Retinal pigment epithelial cell (primary cell): ENCODE results near the gene MYCBPAP.

Experiments
- DNase-seq: peaks from one replicate; pipeline ENCODE4 v3.0.0-alpha.2; 2010; ENCODE audit warnings: low read depth
- H3K4me3 ChIP-seq: 2 replicates; pipeline ENCODE4 v1.5.1; 2011; ENCODE audit warnings: mild to moderate bottlenecking, low read length, control low read depth, moderate library complexity
- TF ChIP-seq, protein P1 (sequence below): conservative IDR thresholded peaks from 2 replicates; pipeline ENCODE4 v1.5.1; 2011; ENCODE audit warnings: low read depth, low read length, control low read depth, inconsistent platforms

Gene MYCBPAP

DNA sequence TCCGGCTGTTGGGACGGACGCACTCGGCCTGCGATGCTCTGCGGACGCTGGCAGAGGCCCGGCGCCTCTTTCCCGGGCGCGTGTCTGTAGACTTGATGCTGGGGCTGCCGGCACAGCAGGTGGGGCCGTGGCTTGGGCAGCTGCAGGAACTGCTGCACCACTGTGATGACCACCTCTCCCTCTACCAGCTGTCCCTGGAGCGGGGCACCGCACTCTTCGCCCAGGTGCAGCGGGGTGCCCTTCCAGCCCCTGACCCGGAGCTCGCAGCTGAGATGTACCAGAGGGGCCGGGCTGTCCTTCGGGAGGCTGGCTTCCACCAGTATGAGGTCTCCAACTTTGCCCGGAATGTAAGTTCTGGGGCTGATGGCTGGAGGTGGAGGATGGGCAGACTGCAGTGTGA lies 26.1 kb upstream of the MYCBPAP start:
- TF ChIP-seq, protein P1, sequence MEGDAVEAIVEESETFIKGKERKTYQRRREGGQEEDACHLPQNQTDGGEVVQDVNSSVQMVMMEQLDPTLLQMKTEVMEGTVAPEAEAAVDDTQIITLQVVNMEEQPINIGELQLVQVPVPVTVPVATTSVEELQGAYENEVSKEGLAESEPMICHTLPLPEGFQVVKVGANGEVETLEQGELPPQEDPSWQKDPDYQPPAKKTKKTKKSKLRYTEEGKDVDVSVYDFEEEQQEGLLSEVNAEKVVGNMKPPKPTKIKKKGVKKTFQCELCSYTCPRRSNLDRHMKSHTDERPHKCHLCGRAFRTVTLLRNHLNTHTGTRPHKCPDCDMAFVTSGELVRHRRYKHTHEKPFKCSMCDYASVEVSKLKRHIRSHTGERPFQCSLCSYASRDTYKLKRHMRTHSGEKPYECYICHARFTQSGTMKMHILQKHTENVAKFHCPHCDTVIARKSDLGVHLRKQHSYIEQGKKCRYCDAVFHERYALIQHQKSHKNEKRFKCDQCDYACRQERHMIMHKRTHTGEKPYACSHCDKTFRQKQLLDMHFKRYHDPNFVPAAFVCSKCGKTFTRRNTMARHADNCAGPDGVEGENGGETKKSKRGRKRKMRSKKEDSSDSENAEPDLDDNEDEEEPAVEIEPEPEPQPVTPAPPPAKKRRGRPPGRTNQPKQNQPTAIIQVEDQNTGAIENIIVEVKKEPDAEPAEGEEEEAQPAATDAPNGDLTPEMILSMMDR, result no peak
- no peak for DNase-seq

DNA sequence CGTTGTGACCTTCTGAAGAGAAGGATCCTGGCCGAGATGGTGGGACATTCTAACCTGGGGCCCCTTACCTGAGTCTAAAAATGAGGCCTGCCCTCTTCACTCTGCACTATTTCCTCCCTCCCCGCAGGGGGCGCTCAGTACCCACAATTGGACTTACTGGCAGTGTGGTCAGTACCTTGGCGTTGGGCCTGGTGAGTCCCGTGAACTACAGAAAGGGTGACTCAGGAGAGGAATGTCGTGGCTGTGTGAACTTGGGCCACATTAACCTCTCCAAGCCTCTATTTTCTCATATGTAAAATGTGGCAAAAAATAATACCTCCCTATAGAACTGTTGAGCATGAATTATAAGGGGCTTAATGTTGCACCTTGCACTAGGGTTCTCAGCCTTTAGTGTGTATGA lies 25.7 kb upstream of the MYCBPAP start:
- peak; percentile 92 for DNase-seq
- no peak overlapping the region for H3K4me3 ChIP-seq
- TF ChIP-seq, protein P1, result peak; percentile 90

More for the DNA sequence above, 26.1 kb upstream of the MYCBPAP start:
- H3K4me3 ChIP-seq, result no peak overlapping the region

DNA sequence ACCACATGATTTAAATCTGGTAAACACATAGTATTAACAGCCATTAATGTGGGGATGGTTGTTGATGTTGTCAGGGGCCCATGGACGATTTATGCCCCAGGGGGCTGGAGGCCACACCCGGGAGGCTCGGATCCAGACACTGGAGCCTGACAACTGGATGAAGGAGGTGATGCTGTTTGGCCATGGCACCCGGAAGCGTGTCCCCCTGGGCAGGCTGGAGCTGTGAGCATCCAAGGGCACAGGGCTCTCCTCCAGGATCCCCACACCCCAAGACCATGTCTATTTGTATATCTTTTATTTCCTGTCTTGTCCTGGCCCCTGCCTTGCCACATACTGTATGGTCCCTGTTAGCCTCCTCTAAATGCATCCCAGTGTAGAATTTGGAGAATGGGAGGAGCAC lies 25.0 kb upstream of the MYCBPAP start:
- DNase-seq, result no peak
- no peak overlapping the region for H3K4me3 ChIP-seq
- TF ChIP-seq, protein P1, result no peak

DNA sequence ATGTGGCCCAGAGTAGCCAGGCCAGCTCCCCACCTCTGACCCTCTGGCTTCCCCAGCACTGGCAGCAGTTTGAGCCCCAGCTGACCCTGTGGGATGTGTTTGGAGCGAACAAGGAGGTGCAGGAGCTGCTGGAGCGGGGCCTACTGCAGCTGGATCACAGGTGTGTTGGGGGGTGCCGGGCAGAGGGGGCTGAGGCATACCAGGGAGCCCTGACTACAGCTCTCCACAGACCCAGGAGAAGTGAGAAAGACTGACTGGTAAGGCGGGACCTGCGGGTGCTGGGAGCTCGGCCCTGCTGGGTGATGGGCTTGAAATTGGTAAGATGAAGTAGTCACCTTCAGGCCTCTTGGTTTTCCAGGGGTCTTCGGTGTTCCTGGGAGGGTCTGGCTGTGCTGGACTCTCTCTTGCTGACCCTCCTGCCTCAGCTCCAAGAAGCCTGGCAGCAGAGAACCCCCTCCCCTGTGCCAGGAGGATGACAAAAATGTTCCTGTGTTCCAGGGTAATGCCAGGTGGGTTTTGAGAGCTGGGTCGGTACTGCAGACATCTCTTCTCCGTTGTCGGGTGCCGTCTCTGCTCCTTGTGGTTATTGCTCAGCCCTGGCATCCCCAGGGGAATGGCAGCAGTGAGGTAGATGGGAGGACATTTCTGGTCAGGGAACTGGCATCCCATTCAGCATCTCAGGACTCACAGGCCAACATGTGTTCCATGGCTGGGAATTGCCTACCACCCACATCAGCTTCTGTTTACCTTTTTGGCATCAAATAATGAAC lies 23.7 kb upstream of the MYCBPAP start:
- H3K4me3 ChIP-seq, result no peak overlapping the region
- DNase-seq, result no peak
- TF ChIP-seq, protein P1, result no peak

DNA sequence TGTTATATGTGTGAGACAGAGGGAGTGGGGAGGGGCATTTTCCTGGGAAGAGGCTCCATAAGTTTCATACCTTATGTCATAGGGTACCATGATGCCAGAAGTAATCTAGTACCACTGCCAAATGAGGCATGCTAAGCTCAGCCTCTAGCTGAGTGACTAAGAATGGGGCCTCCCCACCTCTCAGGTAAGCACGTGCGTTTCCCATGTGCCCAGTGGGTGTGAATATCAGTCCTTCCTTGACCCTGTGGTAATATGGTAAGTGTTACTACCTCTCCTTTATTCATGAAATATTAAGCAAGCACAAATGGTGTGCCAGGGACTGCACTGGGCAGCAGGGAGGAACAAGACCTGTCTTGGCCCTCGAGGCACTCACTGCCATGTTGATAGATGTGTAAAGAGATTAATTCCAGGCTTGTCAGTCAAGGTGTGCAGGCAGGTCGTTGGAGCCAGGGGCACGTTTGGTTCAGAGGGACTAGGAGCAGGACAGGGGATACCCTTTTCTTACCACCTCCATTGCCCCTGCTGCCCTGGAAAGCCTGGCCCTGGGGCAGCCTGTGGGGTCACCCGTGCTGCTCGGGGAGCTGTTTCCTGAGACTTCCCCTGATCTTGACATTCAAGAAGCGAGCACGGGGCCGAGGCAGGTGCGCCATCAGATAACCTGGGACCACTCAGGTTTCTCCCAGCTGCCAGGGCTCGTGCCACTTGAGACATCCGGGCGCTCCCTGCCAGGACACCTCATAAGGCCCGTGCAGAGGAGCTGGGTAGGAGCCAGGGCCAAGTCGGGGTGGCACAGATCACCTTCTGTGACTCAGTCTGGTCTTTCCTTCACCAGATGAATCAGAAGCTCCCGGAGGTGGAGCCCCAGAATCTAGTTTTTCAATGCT lies 20.8 kb upstream of the MYCBPAP start:
- TF ChIP-seq, protein P1, result no peak
- DNase-seq, result no peak

DNA sequence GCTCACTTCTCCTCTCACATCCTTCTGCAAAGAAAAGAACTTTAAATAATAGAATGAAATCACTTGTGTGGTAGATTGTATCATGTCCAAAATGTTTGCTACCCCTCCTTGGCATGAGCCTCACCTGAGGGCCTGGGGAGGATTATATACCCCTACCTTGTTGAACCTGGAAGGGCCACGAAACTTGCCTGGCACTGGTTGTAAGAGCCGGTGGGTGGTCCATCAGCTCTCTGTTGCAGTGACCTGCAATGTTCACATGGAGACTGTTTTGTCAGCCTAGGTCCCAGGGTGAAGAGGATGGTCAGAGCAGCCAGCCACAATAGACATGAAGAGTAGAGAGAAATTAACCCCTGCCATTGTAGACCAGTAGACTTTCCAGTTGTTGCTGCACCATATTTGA lies 19.4 kb upstream of the MYCBPAP start:
- no peak for DNase-seq
- no peak overlapping the region for H3K4me3 ChIP-seq
- TF ChIP-seq, protein P1, result no peak

More for the DNA sequence above, 20.8 kb upstream of the MYCBPAP start:
- H3K4me3 ChIP-seq, result no peak overlapping the region
